DMS53 treated with DMSO at 0.1 percent for 48 hours (cell line): ENCODE data around the gene TMEM63B.
"Not testable (repeated sequence)": the region's sequence is repeated elsewhere in the genome, so short reads cannot be mapped to it uniquely, and the experiment has no call there.

Experiments used
- DNase-seq: peaks from one replicate; lab custom pipeline; 2025; ENCODE audit not compliant: unreplicated experiment; lab: John Stamatoyannopoulos, UW

TMEM63B gene

DNA sequence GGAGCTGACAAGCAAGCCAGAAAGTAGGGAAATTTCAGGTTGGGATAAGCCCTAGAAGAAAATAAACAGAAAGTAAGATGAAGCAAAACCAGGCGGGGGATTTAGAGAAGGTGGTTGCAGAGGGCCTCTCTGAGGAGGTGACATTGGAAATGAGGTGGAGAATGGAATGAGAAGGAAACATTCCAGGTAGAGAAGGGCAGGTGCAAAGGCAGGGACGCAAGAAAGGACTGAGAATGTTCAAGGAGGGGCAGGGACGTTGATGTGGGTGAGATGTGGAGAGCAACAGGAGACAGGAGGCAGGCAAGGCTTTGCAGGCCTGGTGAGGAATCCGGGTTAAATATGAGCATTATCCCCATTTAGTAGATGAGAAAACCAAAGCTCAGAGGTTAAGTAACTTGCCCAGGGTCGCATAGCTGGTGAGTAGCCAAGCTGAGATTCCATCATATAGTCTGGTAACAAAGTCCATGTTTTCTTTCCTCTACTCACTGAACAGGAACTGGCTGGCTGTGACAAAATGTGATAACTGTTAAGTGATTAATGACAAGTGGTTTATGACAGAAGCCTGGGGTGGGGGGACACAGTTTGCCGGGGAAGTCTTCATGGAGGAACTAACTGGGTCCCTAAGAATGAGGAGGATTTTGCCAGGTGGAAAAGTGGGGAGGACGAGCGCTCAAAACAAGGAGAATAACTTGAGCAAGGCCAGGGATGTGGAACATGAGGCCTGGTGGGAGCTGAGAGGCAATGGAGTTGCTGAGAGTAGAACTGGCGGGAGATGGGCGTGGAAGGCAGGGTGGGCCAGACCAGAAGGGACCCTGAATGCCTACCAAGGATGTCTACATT is 32.7 kb upstream of the TMEM63B start:
- DNase-seq: no peak

- DNase-seq: not testable (repeated sequence)
Observed at GRCh38 chr6:44095243-44095623, 32.1 kb upstream of the TMEM63B start.

- peak; percentile 70 for DNase-seq
Observed at GRCh38 chr6:44096612-44097011, 30.7 kb upstream of the TMEM63B start.

- no peak for DNase-seq
Observed at GRCh38 chr6:44097782-44098317, 29.5 kb upstream of the TMEM63B start.

GRCh38 chr6:44099192-44099591 is 28.2 kb upstream of the TMEM63B start:
- no peak for DNase-seq

DNA sequence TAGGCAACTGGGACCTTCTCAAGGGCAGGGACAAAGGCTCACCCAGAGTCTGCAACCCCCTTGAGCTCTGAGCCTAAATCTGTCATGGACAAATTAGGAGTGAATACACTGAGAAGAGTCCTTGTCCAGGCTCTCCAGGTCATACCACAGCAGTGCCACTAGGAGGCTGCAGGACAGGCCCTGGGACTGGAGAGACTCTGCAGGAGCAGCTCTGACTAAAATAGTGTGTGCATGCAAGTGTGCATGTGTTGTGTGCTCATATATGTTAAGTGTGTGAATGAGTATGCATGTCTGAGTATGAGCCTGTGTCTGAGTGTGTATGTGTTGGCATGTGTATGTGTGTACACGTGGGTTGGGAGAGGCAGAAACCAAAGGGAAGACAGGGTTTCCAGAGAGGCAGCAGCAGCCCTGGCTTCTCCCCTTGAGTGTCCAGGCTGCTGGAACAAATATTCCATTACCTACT is 27.2 kb upstream of the TMEM63B start:
- DNase-seq: peak; percentile 9

GRCh38 chr6:44101832-44102231 is 25.5 kb upstream of the TMEM63B start:
- no peak for DNase-seq

DNA sequence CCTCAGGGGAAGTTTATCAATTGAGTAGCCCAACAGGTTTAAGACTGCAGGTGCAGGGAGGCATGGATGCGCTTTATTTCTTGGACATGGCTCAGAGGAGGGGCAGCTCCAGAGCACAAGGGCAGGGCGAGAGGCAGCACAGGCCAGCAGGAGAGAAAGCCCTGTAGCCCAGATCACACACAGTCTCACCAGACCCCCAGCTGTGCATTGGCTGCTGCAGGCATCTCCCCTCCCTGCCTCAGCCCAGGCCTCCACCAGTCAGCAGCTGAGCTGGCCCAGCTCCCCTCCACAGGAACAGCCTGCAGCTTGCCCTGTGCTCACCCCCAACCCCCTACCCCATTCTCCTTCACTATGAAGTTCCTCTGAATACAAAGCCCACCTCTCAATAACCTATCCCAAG is 24.8 kb upstream of the TMEM63B start:
- DNase-seq: no peak

- no peak for DNase-seq
Observed at GRCh38 chr6:44104481-44105021, 22.8 kb upstream of the TMEM63B start.

DNA sequence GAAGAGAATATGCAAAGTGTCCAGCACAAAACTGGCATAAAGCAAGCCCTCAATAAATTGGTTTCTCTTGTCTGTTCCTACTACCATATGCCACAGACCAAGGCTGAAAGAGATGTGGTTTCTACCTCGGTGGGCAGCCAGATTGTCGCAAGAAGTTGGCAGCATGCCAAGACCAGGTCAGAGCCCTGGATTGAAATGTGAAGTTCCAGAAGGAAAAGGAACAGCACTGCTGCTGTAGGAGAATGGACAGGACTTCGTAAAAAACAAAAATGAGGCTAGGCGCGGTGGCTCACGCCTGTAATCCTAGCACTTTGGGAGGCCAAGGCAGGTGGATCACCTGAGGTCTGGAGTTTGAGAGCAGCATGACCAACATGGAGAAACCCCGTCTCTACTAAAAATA is 22.2 kb upstream of the TMEM63B start:
- DNase-seq: no peak

DNA sequence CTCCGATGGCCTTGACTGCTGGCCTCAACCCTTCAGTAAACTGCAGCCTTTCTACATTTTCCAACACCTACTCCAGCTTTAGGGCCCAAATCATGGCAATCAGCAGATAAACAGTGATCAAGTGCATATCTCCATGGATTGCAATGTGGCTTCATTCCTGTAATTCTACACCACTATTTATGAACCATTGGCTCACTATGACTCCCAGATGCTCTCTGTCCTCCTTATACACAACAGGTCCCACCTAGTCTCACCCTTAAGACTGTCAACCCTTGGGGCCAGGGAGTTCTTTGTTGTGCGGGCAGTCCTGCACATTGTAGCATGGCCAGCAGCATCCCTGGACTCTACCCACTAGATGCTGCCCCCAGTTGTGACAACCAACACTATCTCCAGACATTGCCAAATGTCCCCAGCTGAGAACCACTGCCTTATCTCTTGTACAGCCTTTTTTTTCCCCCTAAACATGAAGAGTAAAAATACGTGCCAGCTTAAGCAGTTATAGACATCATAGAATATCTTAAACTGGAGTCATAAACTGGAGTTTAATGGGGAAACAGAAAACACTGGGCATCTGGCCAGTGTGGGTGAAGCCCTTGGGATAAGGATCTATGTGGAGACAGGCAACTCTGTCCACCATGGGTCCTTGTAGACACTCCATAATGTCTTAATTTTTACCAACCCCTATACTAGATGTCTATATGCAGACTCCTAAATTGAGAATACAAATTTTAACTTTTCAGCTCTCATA is 21.2 kb upstream of the TMEM63B start:
- no peak for DNase-seq

GRCh38 chr6:44107017-44107416 is 20.3 kb upstream of the TMEM63B start:
- DNase-seq: no peak

- no peak for DNase-seq
Observed at GRCh38 chr6:44108471-44108870, 18.9 kb upstream of the TMEM63B start.

DNA sequence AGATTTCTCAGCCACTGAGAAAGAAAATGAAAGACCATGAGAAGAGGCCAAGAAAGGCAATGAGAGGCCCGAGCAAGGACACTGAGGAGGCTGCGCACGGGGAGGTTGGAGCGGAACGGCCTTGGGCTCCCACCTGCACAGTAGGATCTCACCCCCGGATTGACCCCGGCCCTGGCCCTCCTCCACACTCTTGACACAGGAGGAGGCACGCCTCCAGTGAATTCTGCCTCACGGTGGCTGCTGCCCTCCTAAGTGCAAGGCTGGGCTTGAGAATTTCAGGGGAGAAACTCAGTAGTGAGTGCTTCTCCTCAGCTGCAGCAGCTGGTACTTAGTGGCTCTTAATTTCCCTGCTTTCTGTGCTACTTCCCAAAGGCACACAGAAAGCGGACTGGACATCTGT is 18.1 kb upstream of the TMEM63B start:
- no peak for DNase-seq

DNA sequence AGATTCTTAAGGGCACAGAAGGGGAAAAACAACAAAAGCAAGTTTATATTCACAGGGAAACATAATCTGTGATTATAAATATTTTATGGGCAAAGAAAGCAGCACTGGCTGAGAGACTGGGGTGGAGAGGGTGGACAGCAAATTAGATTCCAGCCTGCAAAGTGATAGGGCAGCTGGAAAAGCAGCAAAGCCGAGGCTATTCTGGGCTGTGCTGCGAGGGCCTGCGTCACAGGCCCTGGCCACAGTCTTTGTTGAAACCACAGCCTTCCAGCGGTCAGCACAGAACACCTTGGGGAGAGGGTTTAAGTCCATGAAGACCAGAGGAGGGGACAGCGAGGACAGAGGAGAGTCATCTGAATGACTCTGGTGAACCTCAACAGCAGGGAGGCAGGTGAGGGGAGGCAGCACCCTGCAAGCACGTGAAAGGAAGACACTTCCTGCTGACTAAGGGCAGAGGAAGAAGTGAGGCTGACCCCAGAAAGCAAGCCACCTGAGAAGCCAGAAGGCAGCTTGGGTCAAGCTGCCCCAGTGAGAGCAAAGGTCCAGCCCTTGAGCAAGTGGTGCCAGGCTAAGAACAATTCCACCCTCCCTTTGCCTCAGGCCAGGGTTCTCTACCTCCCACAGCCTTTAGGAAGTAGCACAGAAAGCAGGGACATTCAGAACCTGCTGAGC is 17.2 kb upstream of the TMEM63B start:
- DNase-seq: no peak

DNA sequence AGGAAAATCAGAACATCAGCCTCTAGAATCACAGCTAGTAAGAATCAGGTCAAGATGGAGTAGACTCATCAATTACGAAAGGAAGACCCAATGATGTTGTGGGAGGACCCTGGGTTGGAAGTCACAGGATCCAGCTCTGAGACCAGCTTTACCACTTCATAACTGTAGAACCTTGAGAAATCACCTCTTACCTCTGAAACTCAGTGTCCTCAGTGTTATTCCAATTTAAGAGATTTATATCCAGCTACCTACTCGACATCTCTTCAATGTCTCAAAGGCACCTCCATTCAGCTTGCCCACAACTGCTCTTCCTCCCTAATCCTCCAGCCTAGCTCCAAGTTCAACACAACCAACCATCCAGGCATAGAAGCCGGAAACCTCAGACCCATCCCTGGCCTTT is 16.4 kb upstream of the TMEM63B start:
- no peak for DNase-seq

- DNase-seq: no peak
Observed at GRCh38 chr6:44111434-44112417, 15.6 kb upstream of the TMEM63B start.

GRCh38 chr6:44113414-44113813 is 13.9 kb upstream of the TMEM63B start:
- DNase-seq: no peak

GRCh38 chr6:44115866-44116265 is 11.5 kb upstream of the TMEM63B start:
- DNase-seq: no peak
